Hippocampal formation (tissue), 2 donors: Measurements from ENCODE around the gene NRP1.

Experiments
- DNase-seq, 2 donors: peaks; one replicate each; lab custom pipeline; 2025; lab: John Stamatoyannopoulos, UW

NRP1 gene

DNA sequence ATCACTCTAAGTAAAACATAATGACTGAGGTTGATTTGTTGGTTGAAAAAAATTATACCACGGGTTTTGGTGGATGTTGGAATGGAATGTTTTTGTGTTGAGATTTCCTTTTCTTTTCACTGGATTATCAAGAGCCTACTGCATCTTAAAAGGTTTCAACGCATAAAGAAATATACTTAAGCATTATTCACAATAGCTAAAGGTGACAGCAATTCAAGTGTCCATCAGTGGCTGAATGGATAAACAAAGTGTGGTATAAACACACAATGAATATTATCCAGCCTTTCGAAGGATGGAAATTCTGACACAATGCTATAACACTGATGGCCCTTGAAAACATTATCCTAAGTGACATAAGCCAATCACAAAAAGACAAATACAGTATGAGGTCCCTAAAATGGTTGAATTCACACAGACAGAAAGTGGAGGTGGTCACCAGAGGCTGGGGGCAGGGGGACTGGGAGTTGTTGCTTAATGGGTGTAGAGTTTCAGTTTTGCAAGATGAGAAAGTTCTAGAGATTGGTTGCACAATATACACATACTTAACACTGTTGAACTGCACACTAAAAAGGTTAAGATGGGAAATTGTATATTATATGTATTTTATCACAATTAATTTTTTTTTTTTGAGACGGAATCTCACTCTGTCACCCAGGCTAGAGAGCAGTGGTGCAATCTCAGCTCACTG is 122.3 kb downstream of the NRP1 start:
- DNase-seq: no peak

DNA sequence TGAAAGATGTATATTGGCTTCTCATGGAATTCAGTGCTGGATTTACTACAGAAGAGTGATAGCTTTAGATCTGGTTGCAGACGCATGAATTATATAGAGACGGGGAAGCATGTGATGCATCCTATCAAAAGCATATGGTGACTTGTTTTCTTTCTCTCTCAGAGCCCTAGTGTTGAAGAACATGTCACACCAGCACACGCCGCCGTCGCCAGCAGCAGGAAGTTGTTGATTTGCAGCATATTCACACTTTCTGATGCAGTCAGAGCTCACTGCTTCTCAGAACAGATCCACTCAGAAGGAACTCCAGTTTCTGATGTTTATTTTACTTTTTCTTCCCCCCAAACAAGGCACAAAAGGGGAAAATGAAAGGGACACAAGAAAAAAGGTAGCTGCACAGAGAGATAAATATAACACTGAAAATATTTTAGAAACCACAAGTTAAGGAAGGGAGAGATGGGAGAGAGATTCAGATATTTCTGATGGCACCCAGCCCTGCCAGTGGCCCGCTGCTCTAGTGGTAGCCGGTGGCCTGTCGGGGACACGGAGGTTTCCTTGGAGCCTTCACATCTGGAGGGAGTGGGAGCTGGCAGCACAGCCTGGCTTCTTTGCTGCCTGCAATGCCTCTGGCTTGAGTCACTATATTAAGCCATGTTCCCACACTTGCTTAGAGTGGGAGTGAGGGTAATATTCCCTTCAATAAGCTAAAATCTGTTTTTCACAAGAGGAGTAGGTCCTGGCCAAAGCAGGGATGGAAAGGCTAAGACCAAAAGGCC is 123.2 kb downstream of the NRP1 start:
- DNase-seq: no peak

DNA sequence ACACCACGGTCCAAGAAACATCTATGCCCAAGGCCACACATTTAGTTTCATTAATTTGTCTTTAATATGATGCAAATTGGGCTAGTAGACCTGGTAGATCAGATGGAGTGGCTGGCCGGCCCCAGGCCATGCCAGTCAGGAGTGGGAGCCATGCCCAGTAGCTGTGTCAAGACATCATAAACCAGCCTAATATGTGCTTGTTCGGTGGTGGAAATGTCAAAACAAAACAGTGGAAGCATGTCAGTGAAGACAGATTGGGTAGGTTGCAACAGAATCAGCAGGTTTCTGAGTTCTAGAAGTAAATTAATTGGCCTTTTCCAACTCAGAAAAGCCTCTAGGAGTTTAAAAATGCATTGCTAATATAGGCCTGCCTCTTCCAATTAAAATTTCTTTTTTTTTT is 124.7 kb downstream of the NRP1 start:
- no peak for DNase-seq

DNA sequence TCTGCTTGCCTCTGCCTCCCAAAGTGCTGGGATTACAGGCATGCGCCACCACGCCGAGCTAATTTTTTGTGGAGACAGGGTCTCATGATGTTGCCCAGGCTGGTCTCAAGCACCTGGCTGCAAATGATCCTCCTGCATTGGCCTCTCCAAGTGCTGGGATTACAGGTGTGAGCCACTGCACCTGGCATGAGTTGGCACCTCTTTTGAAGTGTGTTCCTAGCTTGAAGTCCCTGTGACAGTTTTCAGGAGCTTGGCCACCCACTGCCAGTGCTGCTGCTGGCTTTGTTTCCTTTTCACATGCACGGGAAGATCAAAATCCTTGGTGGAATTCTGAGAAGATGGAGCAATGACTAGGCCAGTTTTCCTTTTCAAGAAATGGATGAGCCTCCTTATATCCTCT is 126.3 kb downstream of the NRP1 start:
- DNase-seq: no peak

DNA sequence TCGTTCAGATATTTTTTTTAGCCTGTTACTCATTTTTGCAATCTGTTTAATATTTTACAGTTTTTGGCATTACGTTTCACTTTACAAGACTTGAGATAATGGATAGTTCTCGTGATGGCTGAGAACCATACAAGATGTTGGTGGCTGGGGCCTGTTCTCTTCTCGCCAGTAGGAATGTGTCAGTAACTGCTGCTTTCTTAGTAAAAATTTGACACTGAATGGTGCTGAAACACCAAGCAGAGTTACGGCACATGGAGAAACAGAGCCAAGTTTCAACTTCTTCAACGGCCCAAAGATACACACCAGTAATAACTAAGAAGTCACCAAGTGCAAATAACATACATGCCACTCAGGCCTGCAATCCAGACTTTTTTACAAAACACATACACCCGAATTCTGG is 130.4 kb downstream of the NRP1 start:
- no peak for DNase-seq

DNA sequence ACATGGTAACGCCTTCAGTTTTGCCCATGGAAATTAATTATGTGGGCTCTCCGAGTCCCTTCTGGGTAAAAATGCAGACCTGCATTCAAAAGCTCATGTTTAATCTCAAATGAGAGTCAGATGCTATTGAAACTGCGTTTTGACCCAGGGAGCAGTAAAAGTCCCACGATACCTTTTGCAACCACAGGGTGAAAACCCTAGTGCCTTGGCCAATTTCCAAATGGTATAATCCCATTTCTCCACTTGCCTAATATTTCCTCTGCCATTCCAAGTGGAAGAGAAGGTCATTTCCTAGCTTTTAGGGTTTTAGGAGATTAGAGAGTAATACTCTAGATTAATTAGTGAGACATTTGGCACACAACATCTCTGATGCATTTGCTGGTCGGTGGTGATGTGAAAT is 132.5 kb downstream of the NRP1 start:
- DNase-seq: no peak

DNA sequence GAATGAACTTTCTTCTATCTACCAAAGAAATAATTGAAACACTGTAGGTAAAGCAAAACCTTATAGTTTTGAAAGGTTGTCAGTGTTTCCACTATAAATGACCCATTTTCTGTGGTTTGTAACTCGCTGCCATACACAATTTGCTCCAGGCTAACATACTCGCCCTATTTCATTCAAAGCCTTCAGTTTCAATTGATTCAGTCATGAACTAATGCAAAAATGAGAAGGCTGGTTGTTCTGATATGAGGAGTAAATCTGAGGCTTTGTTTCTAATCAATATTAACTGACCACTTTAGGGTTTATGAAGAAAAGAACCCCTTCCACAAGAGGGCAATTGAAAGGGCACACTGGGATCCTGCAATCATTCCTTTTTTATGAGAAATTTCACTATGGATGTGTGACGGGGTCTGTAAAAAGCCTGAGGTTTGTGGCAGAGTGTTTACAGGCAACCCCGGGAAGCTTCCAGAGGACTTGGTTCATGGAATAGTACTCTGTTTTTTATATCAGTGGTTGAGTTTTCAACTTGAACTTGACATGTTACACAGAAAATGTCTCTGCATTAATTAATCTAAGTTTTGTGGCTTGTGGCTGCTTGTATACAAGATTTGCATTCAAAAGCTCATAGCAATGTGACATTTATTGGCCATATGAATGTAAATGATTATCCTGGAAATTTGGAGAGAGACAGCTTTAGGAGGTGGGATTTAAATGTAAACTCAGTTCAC is 133.2 kb downstream of the NRP1 start:
- no peak for DNase-seq

DNA sequence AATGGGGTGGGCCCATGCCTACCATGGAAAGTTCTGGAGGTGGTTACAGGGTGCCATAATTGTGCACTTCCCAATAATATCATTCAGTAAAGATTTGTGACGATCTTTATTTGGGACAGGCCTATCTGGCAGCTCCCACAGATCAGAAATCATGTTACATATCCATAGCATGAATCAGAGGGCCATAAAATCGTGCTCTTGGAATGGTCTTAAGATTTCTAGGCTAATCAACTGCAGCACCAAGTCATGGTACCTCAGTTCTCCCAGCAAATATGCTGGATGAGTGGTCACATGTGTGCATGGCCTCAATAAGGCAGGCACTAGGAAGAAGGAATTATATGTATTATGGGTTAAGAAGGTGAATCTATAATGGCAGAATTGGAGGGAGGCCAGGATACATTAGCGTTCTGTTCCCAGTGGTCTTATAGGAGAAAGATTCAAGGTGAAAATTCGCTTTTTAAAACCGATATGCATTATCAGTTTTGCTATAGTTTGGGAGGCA is 134.7 kb downstream of the NRP1 start:
- DNase-seq: no peak

DNA sequence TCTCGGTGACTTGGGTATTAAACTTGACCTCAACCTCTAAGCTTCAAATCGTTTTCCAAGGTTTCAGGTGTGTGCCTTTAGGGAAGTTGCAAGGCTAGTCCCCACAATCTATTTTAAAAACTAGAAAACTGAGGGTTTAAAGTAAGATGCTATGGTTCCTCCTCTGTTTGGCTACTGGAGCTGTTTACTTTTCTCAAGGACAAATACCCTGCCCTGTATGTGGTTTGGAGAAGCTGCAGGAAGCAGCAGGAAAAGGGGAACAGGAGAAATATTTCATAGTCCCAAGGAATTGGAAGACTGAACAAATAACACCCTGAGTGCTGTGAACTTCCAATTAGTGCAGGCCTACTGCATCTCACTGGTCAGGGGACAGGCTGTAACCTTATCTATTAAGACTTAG is 135.9 kb downstream of the NRP1 start:
- no peak for DNase-seq

DNA sequence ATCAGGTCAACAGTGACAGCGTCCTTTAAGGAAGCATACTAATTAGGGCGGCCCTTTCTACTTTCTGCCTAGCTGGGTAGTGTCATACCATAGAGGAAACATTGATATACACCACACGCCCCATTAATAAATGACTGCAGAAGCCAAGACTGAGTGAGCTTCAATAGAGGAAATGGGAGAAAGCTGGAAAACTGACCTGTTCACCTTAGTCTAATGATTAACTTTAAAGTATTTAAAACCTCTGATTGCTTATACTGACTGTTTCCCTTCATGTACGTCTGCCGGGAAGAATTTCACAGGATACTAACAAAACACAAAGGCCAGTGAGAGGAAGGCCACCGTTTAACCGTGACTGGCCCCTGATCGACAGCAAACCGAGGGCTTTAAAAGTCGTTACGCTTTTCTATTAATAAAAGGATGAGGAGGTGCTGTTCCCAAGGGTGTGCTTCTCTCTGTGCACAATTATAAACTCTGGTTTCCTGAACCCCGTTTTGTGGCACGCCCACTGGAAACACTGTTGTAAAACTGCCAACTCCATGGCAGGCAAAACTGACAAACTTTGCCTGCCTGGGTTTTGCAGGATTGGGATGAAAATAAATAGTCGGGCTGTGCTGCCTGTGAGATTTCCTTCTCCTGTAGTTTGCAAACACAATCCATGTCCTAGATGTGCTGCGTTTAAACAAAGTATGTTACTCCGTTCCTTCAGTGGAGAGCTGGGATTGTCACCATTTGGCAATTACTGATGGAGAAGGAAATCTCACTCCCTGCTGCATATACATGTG is 137.6 kb downstream of the NRP1 start:
- no peak for DNase-seq

DNA sequence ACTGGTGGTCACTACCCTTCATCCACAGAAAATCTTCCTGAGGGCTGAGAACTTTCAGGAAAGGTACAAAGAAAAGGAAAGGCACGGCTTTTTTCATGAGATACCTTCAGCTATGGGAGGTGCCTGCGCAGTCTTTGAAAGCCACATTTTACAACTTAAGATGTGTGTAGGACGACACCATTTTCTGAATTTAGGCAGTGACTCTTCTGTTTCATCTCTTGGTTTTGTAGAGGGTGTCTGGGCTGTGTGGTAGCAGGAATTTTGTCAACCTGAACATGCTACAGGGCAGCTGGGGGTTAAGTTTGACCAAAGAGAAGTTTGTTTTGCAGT is 138.1 kb downstream of the NRP1 start:
- DNase-seq: no peak

DNA sequence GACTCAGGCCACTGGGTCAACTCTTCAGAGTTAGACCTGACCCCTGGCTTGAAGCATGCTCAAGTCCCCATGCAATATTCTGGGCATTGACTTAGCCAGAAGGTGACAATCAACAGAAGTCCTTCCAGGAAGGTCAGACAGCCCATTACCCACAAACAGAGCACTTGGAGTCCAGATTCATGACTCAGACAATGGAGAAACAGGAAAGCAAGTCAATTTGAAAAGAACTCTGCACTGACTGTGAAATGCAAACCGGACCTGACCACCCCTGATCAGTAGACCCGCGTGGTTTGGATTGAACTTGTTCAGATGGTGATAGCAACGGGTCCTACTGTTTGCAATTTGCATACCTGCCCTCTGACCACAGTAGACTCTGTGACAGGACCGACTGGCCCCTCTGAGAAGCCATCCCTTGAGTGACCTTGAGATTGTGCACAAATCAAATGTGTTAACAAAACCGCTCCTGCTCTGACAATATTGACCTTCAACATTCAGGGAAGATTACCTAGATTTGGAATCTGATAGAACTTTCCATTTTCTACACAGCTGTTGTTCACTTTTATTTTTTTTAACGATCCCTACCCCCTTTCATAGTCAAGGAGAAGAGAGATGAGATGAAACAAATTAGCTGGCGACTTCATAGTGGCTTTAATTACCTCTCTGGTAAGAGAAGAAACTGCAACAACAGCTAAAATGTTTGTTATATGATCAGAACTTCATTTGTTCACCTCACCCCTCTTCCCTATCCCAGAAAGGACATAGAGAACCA is 138.7 kb downstream of the NRP1 start:
- no peak for DNase-seq

DNA sequence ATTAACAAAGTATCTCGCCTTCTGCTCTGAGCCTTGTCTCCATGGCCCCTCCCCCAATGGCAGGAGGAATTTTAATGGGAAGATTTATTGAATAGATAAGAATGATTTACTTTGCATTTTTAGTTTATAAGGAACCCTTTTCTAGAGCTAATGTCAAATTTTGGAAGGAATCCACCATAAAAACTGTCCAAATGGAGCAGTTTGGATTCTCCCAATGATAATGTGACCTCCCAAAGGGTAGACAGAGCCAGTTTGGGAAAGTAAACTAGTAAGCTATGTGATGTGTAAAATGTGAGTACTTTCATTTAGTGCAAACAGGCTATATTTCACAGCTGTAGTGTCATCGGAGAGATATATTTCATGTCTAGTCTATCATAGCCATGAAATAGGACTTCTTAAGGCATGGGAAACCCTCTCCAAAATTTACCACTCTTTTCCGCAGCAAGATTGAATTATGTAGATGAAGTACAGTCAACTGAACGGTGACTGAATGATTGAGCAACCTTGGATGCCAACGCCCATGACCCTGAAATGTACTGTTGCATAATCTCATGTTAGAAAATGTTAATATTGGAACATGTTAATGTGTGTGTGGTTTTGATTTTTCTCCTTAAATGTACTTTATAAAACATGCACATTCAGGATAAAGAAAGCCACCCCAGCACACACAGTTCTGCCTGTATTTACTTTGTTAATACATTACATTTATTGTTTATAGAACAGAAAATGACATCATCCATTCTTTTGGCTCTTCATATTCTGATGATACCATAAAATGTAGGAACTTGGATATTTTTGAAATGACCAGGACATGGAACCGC is 140.6 kb downstream of the NRP1 start:
- no peak for DNase-seq

DNA sequence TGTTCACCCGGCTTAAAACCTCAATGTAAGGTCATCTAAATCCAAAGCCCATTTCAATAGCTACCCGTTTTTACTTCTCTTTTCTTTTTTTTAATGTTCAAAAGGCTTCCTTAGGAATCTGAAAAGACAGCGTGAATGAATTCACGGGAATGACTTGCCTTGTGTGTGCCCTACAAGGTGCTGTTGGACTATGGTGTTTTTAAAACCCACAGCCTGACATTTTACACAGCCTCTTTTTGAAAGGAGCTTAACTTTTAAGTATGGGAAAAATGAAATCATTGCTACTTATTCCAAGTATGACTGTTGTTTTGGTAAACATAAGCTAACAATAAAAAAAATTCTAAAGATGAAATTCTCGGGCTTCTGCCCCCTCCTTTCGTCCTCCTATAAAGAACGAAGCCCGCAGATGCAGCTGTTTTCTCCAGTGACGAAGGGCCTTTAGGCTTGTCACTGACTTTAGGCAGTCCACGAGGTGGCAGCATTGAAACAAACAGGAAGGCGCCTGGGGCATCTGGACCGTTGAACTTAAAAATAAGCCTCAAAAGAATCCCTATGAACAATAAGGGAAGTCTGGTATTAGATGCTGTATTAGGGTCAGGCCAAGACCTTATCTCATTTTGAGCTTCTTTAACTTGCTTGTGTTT is 141.3 kb downstream of the NRP1 start:
- peak; percentile 53 to 74 for DNase-seq

DNA sequence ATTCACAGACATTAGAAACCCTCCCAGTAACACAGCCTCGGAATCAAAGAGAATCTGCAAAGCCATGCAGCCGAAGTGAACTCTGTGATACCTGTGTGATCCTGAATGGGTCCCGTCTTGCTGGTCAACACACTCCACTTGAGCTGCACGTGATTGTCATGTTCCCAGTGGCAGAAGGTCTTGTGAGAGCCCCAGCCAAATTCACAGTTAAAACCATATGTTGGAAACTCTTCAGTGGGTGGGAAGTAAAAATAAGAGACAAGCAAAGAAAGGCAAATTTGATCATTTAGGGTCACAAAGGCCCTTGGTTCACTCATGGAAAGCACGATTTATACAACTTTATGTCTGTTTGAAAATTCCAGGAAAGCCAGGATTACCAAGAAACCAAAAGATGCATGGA is 142.3 kb downstream of the NRP1 start:
- no peak for DNase-seq

DNA sequence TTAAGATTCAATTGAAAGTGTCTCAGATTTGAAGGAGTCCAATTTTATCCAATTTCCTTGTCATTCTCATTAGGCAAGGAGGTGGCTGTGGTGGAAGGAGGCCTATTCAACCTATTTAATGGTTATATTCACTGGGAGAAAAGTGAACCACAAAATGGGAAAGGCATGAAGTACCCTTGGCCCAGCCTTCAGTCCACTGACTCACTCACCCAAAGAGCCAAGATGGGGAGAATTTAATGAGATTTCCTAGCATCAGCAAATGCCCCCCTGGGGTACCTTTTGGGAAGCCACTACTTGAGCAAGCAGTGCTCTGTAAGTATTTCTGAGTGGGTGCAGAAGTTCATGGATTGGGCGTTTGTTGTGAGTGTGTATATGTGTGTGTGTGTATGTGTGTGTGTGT is 144.1 kb downstream of the NRP1 start:
- no peak for DNase-seq

DNA sequence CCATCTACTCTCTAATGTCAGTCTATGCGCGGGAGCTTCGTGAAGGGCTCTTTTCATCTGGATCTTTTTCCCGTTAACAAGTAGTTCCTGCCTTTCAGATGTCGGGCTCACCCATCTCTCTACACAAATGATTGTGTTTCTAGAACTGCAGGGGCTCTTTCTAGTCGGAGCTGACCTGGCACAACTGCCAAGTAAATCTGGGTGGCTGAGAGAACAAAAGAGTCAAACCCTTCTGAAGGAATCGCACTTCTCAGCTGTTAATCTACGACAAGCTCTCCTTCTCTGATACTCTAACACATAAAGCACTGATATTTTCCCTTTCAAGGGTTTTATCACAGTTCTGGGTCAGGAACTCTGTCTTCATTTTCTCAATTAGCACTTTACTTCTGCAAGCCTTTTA is 144.7 kb downstream of the NRP1 start:
- DNase-seq: no peak

DNA sequence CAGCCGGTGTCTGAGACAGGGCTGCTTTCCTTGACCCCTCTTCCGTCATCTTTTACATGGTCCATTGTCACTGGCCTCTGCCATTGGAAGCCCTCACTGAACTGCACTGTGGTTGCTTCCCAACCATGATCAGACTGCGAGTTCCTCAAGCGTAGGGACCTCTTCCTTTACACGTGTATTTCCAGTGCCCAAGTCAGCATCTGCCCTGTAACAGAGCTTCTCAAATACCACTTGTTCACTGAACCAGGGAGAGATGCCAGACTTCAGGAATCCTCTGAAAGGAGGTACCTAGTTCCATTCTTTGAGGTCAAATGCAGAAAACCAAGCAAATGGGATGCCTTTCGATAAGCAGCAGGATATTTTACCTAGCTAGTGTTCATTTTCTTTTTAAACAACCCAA is 145.1 kb downstream of the NRP1 start:
- DNase-seq: no peak

DNA sequence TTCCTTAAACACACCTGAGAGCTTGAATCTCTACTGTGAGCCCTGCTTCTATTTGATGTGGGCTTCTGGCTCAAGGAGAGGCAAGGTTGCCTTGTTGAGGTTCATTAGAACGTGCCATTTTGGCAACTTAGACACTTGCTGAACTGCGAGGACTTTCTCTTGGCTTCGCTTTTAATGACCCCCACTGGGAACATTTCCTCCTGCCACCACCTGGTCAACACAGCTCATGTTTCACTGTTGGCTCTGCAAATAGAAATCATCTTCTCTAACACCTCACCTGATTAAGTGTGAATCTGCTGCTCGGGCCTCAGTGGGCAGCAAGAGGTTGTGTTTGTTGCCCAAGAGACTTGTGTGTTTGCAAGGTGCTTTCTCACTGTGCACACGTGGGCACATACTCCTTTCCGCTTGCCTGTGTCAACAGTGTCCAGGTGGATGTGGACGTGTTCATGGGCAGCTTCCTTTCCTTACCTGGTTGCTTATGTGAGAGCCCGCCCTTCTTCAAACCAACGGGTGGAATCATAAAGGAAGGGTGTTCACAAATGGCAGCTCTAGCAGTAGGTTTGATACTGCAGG is 147.0 kb downstream of the NRP1 start:
- no peak for DNase-seq

DNA sequence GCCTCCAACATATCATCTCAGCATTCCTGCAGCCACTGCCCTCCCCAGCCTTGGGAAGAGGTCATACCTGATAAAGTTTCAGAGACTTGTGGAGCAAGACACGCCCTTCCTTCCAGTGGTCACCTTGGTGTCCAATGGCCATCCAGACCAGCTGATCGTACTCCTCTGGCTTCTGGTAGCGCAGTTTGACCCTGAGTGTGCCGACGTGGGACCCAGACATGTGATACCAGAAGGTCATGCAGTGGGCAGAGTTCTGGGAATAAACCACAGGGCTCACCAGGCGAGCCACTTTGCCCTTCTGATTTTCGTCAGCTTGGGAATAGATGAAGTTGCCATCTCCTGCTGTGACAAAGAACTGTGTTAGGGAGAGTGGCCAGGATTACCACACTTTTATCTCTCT is 148.3 kb downstream of the NRP1 start:
- DNase-seq: no peak
